KMS-11 (cell line): ENCODE measurements around the gene ITPRIPL2.

Source experiments
- H2AFZ ChIP-seq: fragments of 200-600 bp; sonication (generic); 2 replicates; pipeline ENCODE4 v1.6.1; 2016; ENCODE audit warnings: antibody characterized with exemption, mixed run types, low read depth
- H3K27ac ChIP-seq: fragments of 200-600 bp; sonication (generic); 2 replicates; pipeline ENCODE4 v1.6.1; 2016; ENCODE audit warnings: mild to moderate bottlenecking, mixed run types
- H3K27me3 ChIP-seq: fragments of 200-600 bp; sonication (generic); 2 replicates; pipeline ENCODE4 v1.6.1; 2017; ENCODE audit warnings: mild to moderate bottlenecking, low read depth, mixed run types, moderate library complexity; ENCODE audit not compliant: insufficient read depth
- H3K36me3 ChIP-seq: fragments of 200-600 bp; sonication (generic); 2 replicates; pipeline ENCODE4 v1.6.1; 2017; ENCODE audit warnings: mild to moderate bottlenecking, mixed run types; ENCODE audit not compliant: insufficient read depth
- H3K4me1 ChIP-seq: fragments of 200-600 bp; sonication (generic); 2 replicates; pipeline ENCODE4 v1.6.1; 2016; ENCODE audit warnings: mild to moderate bottlenecking, low read depth, mixed run types; ENCODE audit not compliant: poor library complexity, severe bottlenecking
- H3K4me2 ChIP-seq: fragments of 200-600 bp; sonication (generic); 2 replicates; pipeline ENCODE4 v1.7.0; 2016; ENCODE audit warnings: mild to moderate bottlenecking, mixed run types
- H3K4me3 ChIP-seq: fragments of 200-600 bp; sonication (generic); IDR thresholded peaks from 2 replicates; pipeline ENCODE4 v1.6.1; 2017; ENCODE audit warnings: low read depth, low read length, mixed read lengths; ENCODE audit not compliant: insufficient read depth
- H3K79me2 ChIP-seq: fragments of 200-600 bp; sonication (generic); 2 replicates; pipeline ENCODE4 v1.6.1; 2016; ENCODE audit warnings: low read depth, mixed run types; ENCODE audit not compliant: insufficient read depth
- H3K9ac ChIP-seq: fragments of 200-600 bp; sonication (generic); 2 replicates; pipeline ENCODE4 v1.6.1; 2016; ENCODE audit warnings: mild to moderate bottlenecking, mixed run types
- H4K20me1 ChIP-seq: fragments of 200-600 bp; sonication (generic); 2 replicates; pipeline ENCODE4 v1.6.1; 2016; ENCODE audit warnings: mild to moderate bottlenecking, mixed run types; ENCODE audit not compliant: insufficient read depth
- CTCF ChIP-seq: fragments of 200-600 bp; sonication (generic); conservative IDR thresholded peaks from 2 replicates; pipeline ENCODE4 v1.6.1; 2017; ENCODE audit warnings: low read depth, mild to moderate bottlenecking, antibody characterized with exemption, low read length, moderate library complexity, mixed read lengths

The ITPRIPL2 gene

GRCh38 chr16:19128454-19129200 is 14.9 kb downstream of the ITPRIPL2 start:
- no peak overlapping the region for H3K9ac ChIP-seq
- no peaks in the 10 kb centered on the region for H3K4me1 ChIP-seq
- TF ChIP-seq CTCF = no peak
- H3K36me3 ChIP-seq = no peaks in the 10 kb centered on the region
- no peaks in the 10 kb centered on the region for H3K79me2 ChIP-seq
- H3K27ac ChIP-seq = no peak overlapping the region
- no peaks in the 10 kb centered on the region for H3K27me3 ChIP-seq
- H2AFZ ChIP-seq = no peak overlapping the region
- H3K4me3 ChIP-seq = no peak overlapping the region
- H4K20me1 ChIP-seq = no peaks in the 10 kb centered on the region
- no peak overlapping the region for H3K4me2 ChIP-seq

GRCh38 chr16:19130385-19130784 is 16.6 kb downstream of the ITPRIPL2 start:
- Histone ChIP-seq H3K4me3 (no peak overlapping the region), H3K9ac (no peak overlapping the region), H3K79me2 (no peaks in the 10 kb centered on the region), H3K27me3 (no peaks in the 10 kb centered on the region), H2AFZ (no peak overlapping the region), H3K4me2 (no peak overlapping the region), H3K36me3 (no peaks in the 10 kb centered on the region), H3K4me1 (no peaks in the 10 kb centered on the region), H3K27ac (no peak overlapping the region), H4K20me1 (no peaks in the 10 kb centered on the region)
- no peak for TF ChIP-seq CTCF

- Histone ChIP-seq H3K9ac (no peak overlapping the region), H3K4me1 (no peaks in the 10 kb centered on the region), H4K20me1 (no peaks in the 10 kb centered on the region), H3K79me2 (no peaks in the 10 kb centered on the region), H2AFZ (no peak overlapping the region), H3K27me3 (no peaks in the 10 kb centered on the region), H3K4me3 (no peak overlapping the region), H3K36me3 (no peaks in the 10 kb centered on the region), H3K4me2 (no peak overlapping the region), H3K27ac (no peak overlapping the region)
- no peak for TF ChIP-seq CTCF
These were observed 17.4 kb downstream of the ITPRIPL2 start for GRCh38 chr16:19130852-19131824.

GRCh38 chr16:19131825-19132218 is 18.1 kb downstream of the ITPRIPL2 start:
- Histone ChIP-seq H3K4me1 (no peaks in the 10 kb centered on the region), H3K4me2 (no peak overlapping the region), H3K27ac (no peak overlapping the region), H4K20me1 (no peaks in the 10 kb centered on the region), H3K4me3 (no peak overlapping the region), H3K36me3 (no peaks in the 10 kb centered on the region), H3K79me2 (no peaks in the 10 kb centered on the region), H2AFZ (no peak overlapping the region), H3K27me3 (no peaks in the 10 kb centered on the region), H3K9ac (no peak overlapping the region)
- no peak for TF ChIP-seq CTCF
